K562 (cell line): Measurements from ENCODE around the gene NAT10.

Experiments used
- ETV6 ChIP-seq, 3 experiments: fragments of 150-350 bp in 1 of 3; sonication (generic) in 1 of 3; formaldehyde crosslinking in 1 of 3; IDR thresholded peaks; 2 replicates each; pipeline versions ENCODE4 v1.6.1 to v1.8.0; 2014 to 2022; ENCODE audit warnings: borderline replicate concordance in 2 of 3, low read depth in 2 of 3, antibody characterized with exemption in 1 of 3, low read length in 1 of 3, mild to moderate bottlenecking in 1 of 3, missing genetic modification reagents in 1 of 3
- MXI1 ChIP-seq: IDR thresholded peaks from 2 replicates; pipeline ENCODE4 v1.6.1; 2011; ENCODE audit warnings: low read depth, mild to moderate bottlenecking, improper control_type of control experiment, low read length
- POLR2AphosphoS2 ChIP-seq: IDR thresholded peaks from 2 replicates; pipeline ENCODE4 v1.6.1; 2012; ENCODE audit warnings: low read length, improper control_type of control experiment
- POLR2AphosphoS5 ChIP-seq: IDR thresholded peaks from 2 replicates; pipeline ENCODE4 v1.6.1; 2011; ENCODE audit warnings: mild to moderate bottlenecking, low read depth, low read length, moderate library complexity; ENCODE audit not compliant: control insufficient read depth, insufficient read depth
- RFX5 ChIP-seq: IDR thresholded peaks from 2 replicates; pipeline ENCODE4 v1.6.1; 2011; ENCODE audit warnings: low read depth, mild to moderate bottlenecking, improper control_type of control experiment, low read length
- SIX5 ChIP-seq, 2 experiments: IDR thresholded peaks; 2 replicates each; pipeline ENCODE4 v1.6.1; 2011; ENCODE audit warnings: low read length in 2 of 2, borderline replicate concordance in 1 of 2, low read depth in 1 of 2, mild to moderate bottlenecking in 1 of 2, moderate library complexity in 1 of 2; ENCODE audit not compliant: insufficient read depth in 1 of 2
- ZNF23 ChIP-seq: fragments of 250-450 bp; sonication (Bioruptor Pico); IDR thresholded peaks from 2 replicates; pipeline ENCODE4 v1.4.0; 2020; ENCODE audit warnings: mild to moderate bottlenecking
- TF ChIP-seq, protein P1 (sequence below), 2 experiments: fragments of 450-650 bp in 1 of 2; sonication (generic) in 1 of 2; formaldehyde crosslinking in 1 of 2; IDR thresholded peaks in 1 of 2; conservative IDR thresholded peaks in 1 of 2; 2 replicates each; pipeline versions ENCODE4 v1.6.1 to v1.8.1; 2016 to 2023; ENCODE audit warnings: mild to moderate bottlenecking in 2 of 2, moderate library complexity in 2 of 2, inconsistent platforms in 1 of 2, missing genetic modification reagents in 1 of 2
- TF ChIP-seq, protein P2 (sequence below): fragments of 150-350 bp; conservative IDR thresholded peaks from 2 replicates; pipeline ENCODE4 v1.6.1; 2014; ENCODE audit warnings: low read length
- TF ChIP-seq, protein P3 (sequence below): fragments of 200-800 bp; sonication (Bioruptor generic); IDR thresholded peaks from 2 replicates; pipeline ENCODE4 v1.6.1; 2017; ENCODE audit warnings: missing genetic modification characterization, missing compliant biosample characterization
- TF ChIP-seq, protein P4 (sequence below): IDR thresholded peaks from 2 replicates; pipeline ENCODE4 v1.6.1; 2011; ENCODE audit warnings: borderline replicate concordance, low read depth, mild to moderate bottlenecking, moderate library complexity, low read length; ENCODE audit not compliant: insufficient read depth, poor library complexity, severe bottlenecking
- TF ChIP-seq, protein P5 (sequence below), 3 experiments: IDR thresholded peaks in 2 of 3; conservative IDR thresholded peaks in 1 of 3; 2 replicates each; pipeline ENCODE4 v1.5.1; 2011 to 2012; ENCODE audit warnings: low read length in 3 of 3, mild to moderate bottlenecking in 3 of 3, control low read depth in 2 of 3, improper control_type of control experiment in 1 of 3, inconsistent platforms in 1 of 3, low read depth in 1 of 3, mixed read lengths in 1 of 3, moderate library complexity in 1 of 3; ENCODE audit not compliant: insufficient read depth in 2 of 3

DNA sequence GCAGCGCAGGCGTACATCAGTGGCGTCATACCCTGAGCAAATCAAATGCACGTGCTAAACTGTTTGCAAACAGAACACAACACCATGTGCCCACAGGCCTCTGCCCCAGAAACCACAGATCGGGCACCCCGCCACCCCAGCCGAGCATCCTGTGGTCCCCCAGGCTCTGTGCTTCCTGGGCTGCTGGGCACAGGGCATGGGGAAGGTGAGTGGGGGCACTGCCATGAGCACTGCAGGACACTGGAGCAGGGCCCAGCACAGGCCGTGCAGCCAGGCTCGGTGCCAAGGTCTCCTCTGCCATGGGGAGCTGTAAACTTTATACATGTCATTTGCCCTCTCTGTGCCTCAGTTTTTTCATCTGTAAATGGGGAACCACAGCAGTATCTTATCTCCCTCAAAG lies 62.5 kb downstream of the NAT10 start:
- TF ChIP-seq ZNF23 (CRISPR knock-in tag) (no peak), SIX5 (IDR thresholded peaks at IDR 0.05; ENCODE audit: borderline replicate concordance in 1 of 2, insufficient read depth in 1 of 2, low read depth in 1 of 2, low read length in 2 of 2) (no peak), MXI1 (no peak), ETV6 (IDR thresholded peaks at IDR 0.05; ENCODE audit: borderline replicate concordance in 1 of 2, low read depth in 2 of 2, low read length in 1 of 2) (no peak), ETV6 (CRISPR knock-in tag; IDR thresholded peaks at IDR 0.05; ENCODE audit: borderline replicate concordance) (no peak), POLR2AphosphoS5 (no peak), RFX5 (no peak), POLR2AphosphoS2 (no peak)
- TF ChIP-seq, protein P1, sequence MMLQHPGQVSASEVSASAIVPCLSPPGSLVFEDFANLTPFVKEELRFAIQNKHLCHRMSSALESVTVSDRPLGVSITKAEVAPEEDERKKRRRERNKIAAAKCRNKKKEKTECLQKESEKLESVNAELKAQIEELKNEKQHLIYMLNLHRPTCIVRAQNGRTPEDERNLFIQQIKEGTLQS (IDR thresholded peaks at IDR 0.05) = no peak
- TF ChIP-seq, protein P1 (CRISPR knock-in tag; conservative IDR thresholded peaks at IDR 0.05) = no peak
- TF ChIP-seq, protein P2, sequence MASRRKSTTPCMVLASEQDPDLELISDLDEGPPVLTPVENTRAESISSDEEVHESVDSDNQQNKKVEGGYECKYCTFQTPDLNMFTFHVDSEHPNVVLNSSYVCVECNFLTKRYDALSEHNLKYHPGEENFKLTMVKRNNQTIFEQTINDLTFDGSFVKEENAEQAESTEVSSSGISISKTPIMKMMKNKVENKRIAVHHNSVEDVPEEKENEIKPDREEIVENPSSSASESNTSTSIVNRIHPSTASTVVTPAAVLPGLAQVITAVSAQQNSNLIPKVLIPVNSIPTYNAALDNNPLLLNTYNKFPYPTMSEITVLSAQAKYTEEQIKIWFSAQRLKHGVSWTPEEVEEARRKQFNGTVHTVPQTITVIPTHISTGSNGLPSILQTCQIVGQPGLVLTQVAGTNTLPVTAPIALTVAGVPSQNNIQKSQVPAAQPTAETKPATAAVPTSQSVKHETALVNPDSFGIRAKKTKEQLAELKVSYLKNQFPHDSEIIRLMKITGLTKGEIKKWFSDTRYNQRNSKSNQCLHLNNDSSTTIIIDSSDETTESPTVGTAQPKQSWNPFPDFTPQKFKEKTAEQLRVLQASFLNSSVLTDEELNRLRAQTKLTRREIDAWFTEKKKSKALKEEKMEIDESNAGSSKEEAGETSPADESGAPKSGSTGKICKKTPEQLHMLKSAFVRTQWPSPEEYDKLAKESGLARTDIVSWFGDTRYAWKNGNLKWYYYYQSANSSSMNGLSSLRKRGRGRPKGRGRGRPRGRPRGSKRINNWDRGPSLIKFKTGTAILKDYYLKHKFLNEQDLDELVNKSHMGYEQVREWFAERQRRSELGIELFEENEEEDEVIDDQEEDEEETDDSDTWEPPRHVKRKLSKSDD = no peak
- TF ChIP-seq, protein P3, sequence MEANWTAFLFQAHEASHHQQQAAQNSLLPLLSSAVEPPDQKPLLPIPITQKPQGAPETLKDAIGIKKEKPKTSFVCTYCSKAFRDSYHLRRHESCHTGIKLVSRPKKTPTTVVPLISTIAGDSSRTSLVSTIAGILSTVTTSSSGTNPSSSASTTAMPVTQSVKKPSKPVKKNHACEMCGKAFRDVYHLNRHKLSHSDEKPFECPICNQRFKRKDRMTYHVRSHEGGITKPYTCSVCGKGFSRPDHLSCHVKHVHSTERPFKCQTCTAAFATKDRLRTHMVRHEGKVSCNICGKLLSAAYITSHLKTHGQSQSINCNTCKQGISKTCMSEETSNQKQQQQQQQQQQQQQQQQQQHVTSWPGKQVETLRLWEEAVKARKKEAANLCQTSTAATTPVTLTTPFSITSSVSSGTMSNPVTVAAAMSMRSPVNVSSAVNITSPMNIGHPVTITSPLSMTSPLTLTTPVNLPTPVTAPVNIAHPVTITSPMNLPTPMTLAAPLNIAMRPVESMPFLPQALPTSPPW (CRISPR knock-in tag) = no peak
- TF ChIP-seq, protein P4, sequence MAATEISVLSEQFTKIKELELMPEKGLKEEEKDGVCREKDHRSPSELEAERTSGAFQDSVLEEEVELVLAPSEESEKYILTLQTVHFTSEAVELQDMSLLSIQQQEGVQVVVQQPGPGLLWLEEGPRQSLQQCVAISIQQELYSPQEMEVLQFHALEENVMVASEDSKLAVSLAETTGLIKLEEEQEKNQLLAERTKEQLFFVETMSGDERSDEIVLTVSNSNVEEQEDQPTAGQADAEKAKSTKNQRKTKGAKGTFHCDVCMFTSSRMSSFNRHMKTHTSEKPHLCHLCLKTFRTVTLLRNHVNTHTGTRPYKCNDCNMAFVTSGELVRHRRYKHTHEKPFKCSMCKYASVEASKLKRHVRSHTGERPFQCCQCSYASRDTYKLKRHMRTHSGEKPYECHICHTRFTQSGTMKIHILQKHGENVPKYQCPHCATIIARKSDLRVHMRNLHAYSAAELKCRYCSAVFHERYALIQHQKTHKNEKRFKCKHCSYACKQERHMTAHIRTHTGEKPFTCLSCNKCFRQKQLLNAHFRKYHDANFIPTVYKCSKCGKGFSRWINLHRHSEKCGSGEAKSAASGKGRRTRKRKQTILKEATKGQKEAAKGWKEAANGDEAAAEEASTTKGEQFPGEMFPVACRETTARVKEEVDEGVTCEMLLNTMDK = no peak
- TF ChIP-seq, protein P5, sequence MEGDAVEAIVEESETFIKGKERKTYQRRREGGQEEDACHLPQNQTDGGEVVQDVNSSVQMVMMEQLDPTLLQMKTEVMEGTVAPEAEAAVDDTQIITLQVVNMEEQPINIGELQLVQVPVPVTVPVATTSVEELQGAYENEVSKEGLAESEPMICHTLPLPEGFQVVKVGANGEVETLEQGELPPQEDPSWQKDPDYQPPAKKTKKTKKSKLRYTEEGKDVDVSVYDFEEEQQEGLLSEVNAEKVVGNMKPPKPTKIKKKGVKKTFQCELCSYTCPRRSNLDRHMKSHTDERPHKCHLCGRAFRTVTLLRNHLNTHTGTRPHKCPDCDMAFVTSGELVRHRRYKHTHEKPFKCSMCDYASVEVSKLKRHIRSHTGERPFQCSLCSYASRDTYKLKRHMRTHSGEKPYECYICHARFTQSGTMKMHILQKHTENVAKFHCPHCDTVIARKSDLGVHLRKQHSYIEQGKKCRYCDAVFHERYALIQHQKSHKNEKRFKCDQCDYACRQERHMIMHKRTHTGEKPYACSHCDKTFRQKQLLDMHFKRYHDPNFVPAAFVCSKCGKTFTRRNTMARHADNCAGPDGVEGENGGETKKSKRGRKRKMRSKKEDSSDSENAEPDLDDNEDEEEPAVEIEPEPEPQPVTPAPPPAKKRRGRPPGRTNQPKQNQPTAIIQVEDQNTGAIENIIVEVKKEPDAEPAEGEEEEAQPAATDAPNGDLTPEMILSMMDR (IDR thresholded peaks at IDR 0.05 in 2 of 3, conservative IDR thresholded peaks at IDR 0.05 in 1 of 3; ENCODE audit: insufficient read depth in 2 of 3, low read depth in 1 of 3, low read length in 3 of 3) = no peak
